Keratinocyte (primary cell): Measurements from ENCODE around the gene C11orf91.

Source experiments
- CTCF ChIP-seq, 3 experiments: IDR thresholded peaks in 1 of 3; conservative IDR thresholded peaks in 1 of 3; optimal IDR thresholded peaks in 1 of 3; 2 replicates in 2 of 3; 3 replicates in 1 of 3; pipeline versions ENCODE3 to v1.5.1; 2011; ENCODE audit warnings: low read length in 3 of 3, mild to moderate bottlenecking in 3 of 3, moderate library complexity in 2 of 3, control low read depth in 1 of 3, inconsistent platforms in 1 of 3; ENCODE audit not compliant: insufficient read depth in 2 of 3; ENCODE audit errors: extremely low read depth in 1 of 3
- EZH2 ChIP-seq: IDR thresholded peaks from one replicate; pipeline ENCODE4 v1.6.1; 2012; ENCODE audit warnings: inconsistent platforms, mild to moderate bottlenecking, low read length, moderate library complexity

GRCh38 chr11:33651555-33651954, 49.1 kb downstream of the C11orf91 start:
- TF ChIP-seq CTCF (optimal IDR thresholded peaks at IDR 0.05 in 1 of 3, IDR thresholded peaks at IDR 0.05 in 1 of 3, conservative IDR thresholded peaks at IDR 0.05 in 1 of 3; ENCODE audit: extremely low read depth in 1 of 3, insufficient read depth in 2 of 3, low read length in 3 of 3) (no peak), EZH2 (no peak)
